ENCODE data around the gene FAM120B. TPM values are rescaled to one million over a fixed set of nuclear protein-coding genes. Genes with fewer than 3 reads are reported as not detected.

FAM120B gene
- total and polyA plus RNA-seq, 2 of the 4 experiments (the other 2 are of a cell fraction) = 15.3 to 28.0 TPM

DNA sequence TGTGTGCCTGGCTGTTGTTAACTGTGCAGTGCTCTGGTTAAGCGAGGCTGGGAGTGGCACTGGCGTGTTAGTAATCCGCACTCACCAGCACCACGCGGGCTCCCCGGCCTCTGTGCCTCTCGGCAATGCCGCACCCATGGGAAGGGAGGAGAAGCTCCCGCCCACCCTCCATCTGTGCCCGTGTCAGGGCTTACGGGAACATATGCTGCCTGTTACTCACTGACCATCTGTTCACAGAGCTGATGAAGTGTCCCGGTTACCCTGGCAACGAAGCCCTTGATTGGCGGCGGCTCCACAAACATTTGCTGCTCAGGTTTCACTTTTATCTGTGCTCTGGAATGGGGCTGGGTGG lies 131.8 kb downstream of the FAM120B start:
- DNase-seq = peak; percentile 99
- Histone ChIP-seq H3K36me3 (ENCODE audit: control insufficient read depth, insufficient read depth, low read length) (no peaks in the 10 kb centered on the region), H2BK20ac (ENCODE audit: low read depth, low read length) (peak overlapping the region; percentile 60), H3K4me1 (ENCODE audit: control insufficient read depth, insufficient read depth, low read length) (peaks cover 25% of the 10 kb centered on the region), H3K9me3 (ENCODE audit: control insufficient read depth, insufficient read depth, low read length) (no peaks in the 10 kb centered on the region), H3K56ac (ENCODE audit: extremely low read depth, insufficient read depth, low read length) (0 out of 2 replicates have a peak overlapping the region, but pooled peaks have one; percentile 14), H3K14ac (replicated peaks; ENCODE audit: low read depth, low read length) (peak overlapping the region; percentile 65), H3K18ac (ENCODE audit: low read depth, low read length) (peak overlapping the region; percentile 72), H2BK120ac (ENCODE audit: low read depth, low read length) (peak overlapping the region; percentile 94), H2AFZ (replicated peaks; ENCODE audit: low read length, poor library complexity) (peak overlapping the region; percentile 85), H4K5ac (ENCODE audit: low read depth, low read length) (peak overlapping the region; percentile 72), H3K4me3 (ENCODE audit: insufficient read depth, low read depth, low read length) (no peak overlapping the region), H2BK15ac (ENCODE audit: low read depth, low read length) (peak overlapping the region; percentile 30; the same call in 2 of the 3 replicates), H2AK5ac (ENCODE audit: low read depth, low read length) (0 out of 2 replicates have a peak overlapping the region, but pooled peaks have one; percentile 87), H4K20me1 (ENCODE audit: insufficient read depth, low read length) (no peaks in the 10 kb centered on the region), H2AK9ac (replicated peaks; ENCODE audit: low read depth, low read length, poor library complexity) (no peak overlapping the region), H3K23ac (ENCODE audit: low read depth, low read length) (peak overlapping the region; percentile 87), H3K9ac (ENCODE audit: low read depth, low read length) (peak overlapping the region; percentile 43; the same call in 1 of the 2 replicates), H3K4ac (ENCODE audit: low read depth, low read length) (peak overlapping the region; percentile 92), H4K91ac (ENCODE audit: insufficient read depth, low read depth, low read length) (peak overlapping the region; percentile 65), H3K27me3 (ENCODE audit: control insufficient read depth, insufficient read depth, low read length) (no peaks in the 10 kb centered on the region), H3K9me1 (ENCODE audit: insufficient read depth, low read length) (peaks cover 17% of the 10 kb centered on the region), H3K4me2 (ENCODE audit: low read depth, low read length) (peak overlapping the region; percentile 72), H2BK5ac (ENCODE audit: low read depth, low read length, poor library complexity, severe bottlenecking) (peak overlapping the region; percentile 58), H3K27ac (ENCODE audit: insufficient read depth, low read length) (peak overlapping the region; percentile 58), H3K79me1 (ENCODE audit: low read depth in 1 of 2, low read length in 2 of 2) (0 out of 4 replicates have a peak, but pooled peaks cover 0 to 4% of the 10 kb centered on the region in 2 experiments), H4K8ac (ENCODE audit: low read depth in 2 of 2, low read length in 2 of 2) (peak overlapping the region; percentile 53 to 91; a peak in 3 of 4 replicates)
- TF ChIP-seq NFE2L2 (IDR thresholded peaks at IDR 0.05; ENCODE audit: low read depth, low read length) (no peak), BHLHE40 (IDR thresholded peaks at IDR 0.05; ENCODE audit: low read depth, low read length) (peak; percentile 94), MAZ (IDR thresholded peaks at IDR 0.05; ENCODE audit: borderline replicate concordance, low read depth, low read length) (peak; percentile 90; the same call in 1 of the 2 replicates), RFX5 (IDR thresholded peaks at IDR 0.05; ENCODE audit: low read depth, low read length) (no peak), MXI1 (IDR thresholded peaks at IDR 0.05; ENCODE audit: borderline replicate concordance, low read depth, low read length) (peak; percentile 93), CHD1 (IDR thresholded peaks at IDR 0.05; ENCODE audit: low read depth, low read length) (no peak), FOS (IDR thresholded peaks at IDR 0.05; ENCODE audit: low read depth, low read length) (peak; percentile 78), CEBPB (IDR thresholded peaks at IDR 0.05; ENCODE audit: low read depth, low read length) (no peak), SMC3 (IDR thresholded peaks at IDR 0.05; ENCODE audit: low read depth, low read length) (peak; percentile 24; the same call in 1 of the 2 replicates), RCOR1 (IDR thresholded peaks at IDR 0.05; ENCODE audit: insufficient replicate concordance, low read length) (peak; percentile 99), RAD21 (IDR thresholded peaks at IDR 0.05; ENCODE audit: low read length) (peak; percentile 33; the same call in 1 of the 2 replicates), POLR2A (IDR thresholded peaks at IDR 0.05; ENCODE audit: low read depth, low read length) (peak; percentile 57; the same call in 1 of the 2 replicates)
- TF ChIP-seq, protein P1, sequence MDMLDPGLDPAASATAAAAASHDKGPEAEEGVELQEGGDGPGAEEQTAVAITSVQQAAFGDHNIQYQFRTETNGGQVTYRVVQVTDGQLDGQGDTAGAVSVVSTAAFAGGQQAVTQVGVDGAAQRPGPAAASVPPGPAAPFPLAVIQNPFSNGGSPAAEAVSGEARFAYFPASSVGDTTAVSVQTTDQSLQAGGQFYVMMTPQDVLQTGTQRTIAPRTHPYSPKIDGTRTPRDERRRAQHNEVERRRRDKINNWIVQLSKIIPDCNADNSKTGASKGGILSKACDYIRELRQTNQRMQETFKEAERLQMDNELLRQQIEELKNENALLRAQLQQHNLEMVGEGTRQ (IDR thresholded peaks at IDR 0.05; ENCODE audit: low read depth, low read length) = peak; percentile 59
- TF ChIP-seq, protein P2, sequence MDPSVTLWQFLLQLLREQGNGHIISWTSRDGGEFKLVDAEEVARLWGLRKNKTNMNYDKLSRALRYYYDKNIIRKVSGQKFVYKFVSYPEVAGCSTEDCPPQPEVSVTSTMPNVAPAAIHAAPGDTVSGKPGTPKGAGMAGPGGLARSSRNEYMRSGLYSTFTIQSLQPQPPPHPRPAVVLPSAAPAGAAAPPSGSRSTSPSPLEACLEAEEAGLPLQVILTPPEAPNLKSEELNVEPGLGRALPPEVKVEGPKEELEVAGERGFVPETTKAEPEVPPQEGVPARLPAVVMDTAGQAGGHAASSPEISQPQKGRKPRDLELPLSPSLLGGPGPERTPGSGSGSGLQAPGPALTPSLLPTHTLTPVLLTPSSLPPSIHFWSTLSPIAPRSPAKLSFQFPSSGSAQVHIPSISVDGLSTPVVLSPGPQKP (IDR thresholded peaks at IDR 0.05; ENCODE audit: borderline replicate concordance, low read depth, low read length) = no peak
- TF ChIP-seq, protein P3, sequence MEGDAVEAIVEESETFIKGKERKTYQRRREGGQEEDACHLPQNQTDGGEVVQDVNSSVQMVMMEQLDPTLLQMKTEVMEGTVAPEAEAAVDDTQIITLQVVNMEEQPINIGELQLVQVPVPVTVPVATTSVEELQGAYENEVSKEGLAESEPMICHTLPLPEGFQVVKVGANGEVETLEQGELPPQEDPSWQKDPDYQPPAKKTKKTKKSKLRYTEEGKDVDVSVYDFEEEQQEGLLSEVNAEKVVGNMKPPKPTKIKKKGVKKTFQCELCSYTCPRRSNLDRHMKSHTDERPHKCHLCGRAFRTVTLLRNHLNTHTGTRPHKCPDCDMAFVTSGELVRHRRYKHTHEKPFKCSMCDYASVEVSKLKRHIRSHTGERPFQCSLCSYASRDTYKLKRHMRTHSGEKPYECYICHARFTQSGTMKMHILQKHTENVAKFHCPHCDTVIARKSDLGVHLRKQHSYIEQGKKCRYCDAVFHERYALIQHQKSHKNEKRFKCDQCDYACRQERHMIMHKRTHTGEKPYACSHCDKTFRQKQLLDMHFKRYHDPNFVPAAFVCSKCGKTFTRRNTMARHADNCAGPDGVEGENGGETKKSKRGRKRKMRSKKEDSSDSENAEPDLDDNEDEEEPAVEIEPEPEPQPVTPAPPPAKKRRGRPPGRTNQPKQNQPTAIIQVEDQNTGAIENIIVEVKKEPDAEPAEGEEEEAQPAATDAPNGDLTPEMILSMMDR (conservative IDR thresholded peaks at IDR 0.05; ENCODE audit: low read depth, low read length) = no peak
- dilution Hi-C loops (cut with HindIII; ENCODE audit: low sequenced_read_pairs, unreplicated experiment) (no loop called here), in situ Hi-C loops (cut with MboI; ENCODE audit: low sequenced_read_pairs) (no loop called here), intact Hi-C loops (cut with micrococcal nuclease) (loop anchor here (1.0 kb wide), 1 partner anchor 33 kb away; no protein-coding TSS in a partner anchor)
- POLR2A ChIA-PET (ENCODE audit: unreplicated experiment) = interaction anchor here (0.9 kb wide), 1 partner anchor 33 kb away, joined by 3 read pairs; no protein-coding TSS in a partner anchor
- 0% methylated on average over 1 of the region's 15 CpGs; no CpG with 5 or more reads in 1 of the 2 experiments for WGBS, 2 experiments (ENCODE audit: extremely low coverage in 2 of 2, insufficient read length in 1 of 2)
- BruUV-seq (replicated peaks) = no TSS peak
- ATAC-seq (ENCODE audit: low read depth) = peak; percentile 95
- CTCF ChIA-PET = no interaction called here
